K562 (cell line): ENCODE measurements around the gene APOM. TPM values are rescaled to one million over a fixed set of nuclear protein-coding genes. Genes with fewer than 3 reads are reported as not detected.

ENCODE experiments used
- ATAC-seq: fragments of 200-7000 bp; cut with Tn5 transposase; 3 replicates; pipeline ENCODE4 v1.9.1; 2020; ENCODE audit warnings: moderate library complexity
- BruUV-seq: library from RNA; stranded (reverse); fragments of 400-500 nt; replicated peaks from 2 replicates; lab custom pipeline; 2021; lab: Mats Ljungman, UMichigan
- CTCF ChIA-PET: fragments of 300-600 bp; formaldehyde crosslinking; extraction: SDS; loops from one replicate; lab custom pipeline; 2021; ENCODE audit warnings: low intra/inter-chr PET ratio; lab: Yijun Ruan, JAX
- POLR2A ChIA-PET: fragments of 300-600, 350-650 bp; sonication (Branson Sonifier 250); formaldehyde crosslinking; extraction: SDS; loops from one replicate; lab custom pipeline; 2021; ENCODE audit warnings: antibody characterized with exemption, inconsistent platforms; lab: Yijun Ruan, JAX
- DNase-seq, 4 experiments: peaks; one replicate each; pipeline versions ENCODE4 v3.0.0 to v3.0.0-alpha.2; 2011 to 2018; ENCODE audit warnings: low spot score in 3 of 4, mixed read lengths in 3 of 4; ENCODE audit errors: extremely low read depth in 1 of 4
- FAIRE-seq: peaks from 2 replicates; lab custom pipeline; 2011; peaks lifted over from hg19 to GRCh38; lab: Jason Lieb, UNC
- H2AFZ ChIP-seq: 2 replicates; pipeline ENCODE4 v1.6.0; 2011; ENCODE audit warnings: low read depth, low read length, control low read depth, inconsistent platforms
- H3K27ac ChIP-seq: fragments of 200-600 bp; 3 replicates; pipeline ENCODE4 v1.8.0; 2011; ENCODE audit warnings: low read depth, mild to moderate bottlenecking, control low read depth, inconsistent platforms, low read length, moderate library complexity, mixed read lengths; ENCODE audit errors: extremely low read depth
- H3K27me3 ChIP-seq, 2 experiments: fragments of 300-600 bp in 1 of 2; 2 replicates in 1 of 2; 3 replicates in 1 of 2; pipeline versions ENCODE4 v1.6.0 to v1.8.0; 2011; ENCODE audit warnings: inconsistent platforms in 2 of 2, low read length in 2 of 2, mild to moderate bottlenecking in 1 of 2, mixed read lengths in 1 of 2, moderate library complexity in 1 of 2; ENCODE audit not compliant: control insufficient read depth in 2 of 2, insufficient read depth in 2 of 2
- H3K36me3 ChIP-seq: fragments of 300-600 bp; 3 replicates; pipeline ENCODE4 v1.8.0; 2011; ENCODE audit warnings: mild to moderate bottlenecking, low read length, inconsistent platforms; ENCODE audit not compliant: control insufficient read depth, insufficient read depth
- H3K4me1 ChIP-seq, 2 experiments: fragments of 200-600 bp in 1 of 2; replicated peaks in 1 of 2; 2 replicates in 1 of 2; 3 replicates in 1 of 2; pipeline versions ENCODE4 v1.5.1 to v1.8.0; 2011; ENCODE audit warnings: inconsistent platforms in 2 of 2, low read length in 2 of 2, mild to moderate bottlenecking in 1 of 2, mixed read lengths in 1 of 2, moderate library complexity in 1 of 2; ENCODE audit not compliant: control insufficient read depth in 2 of 2, insufficient read depth in 2 of 2
- H3K4me2 ChIP-seq: 2 replicates; pipeline ENCODE4 v1.6.1; 2011; ENCODE audit warnings: low read length, control low read depth, inconsistent platforms, mixed read lengths; ENCODE audit not compliant: insufficient read depth
- H3K4me3 ChIP-seq: fragments of 200-600 bp; sonication (generic), shearing (Covaris generic); 2 replicates; pipeline ENCODE4 v1.5.1; 2016; ENCODE audit warnings: control low read depth, inconsistent platforms
- H3K79me2 ChIP-seq: fragments of 200-600 bp; 3 replicates; pipeline ENCODE4 v1.8.0; 2011; ENCODE audit warnings: low read length, inconsistent platforms; ENCODE audit not compliant: control insufficient read depth, insufficient read depth
- H3K9ac ChIP-seq, 2 experiments: 2 replicates each; pipeline versions ENCODE4 v1.6.0 to v1.6.1; 2011; ENCODE audit warnings: low read depth in 2 of 2, low read length in 2 of 2, control low read depth in 1 of 2, inconsistent platforms in 1 of 2, mild to moderate bottlenecking in 1 of 2, mixed read lengths in 1 of 2; ENCODE audit not compliant: insufficient read depth in 1 of 2
- H3K9me1 ChIP-seq: one replicate; pipeline ENCODE4 v1.6.0; 2011; ENCODE audit warnings: inconsistent platforms, mild to moderate bottlenecking, low read length, moderate library complexity; ENCODE audit not compliant: control insufficient read depth, insufficient read depth
- H3K9me3 ChIP-seq: replicated peaks from 2 replicates; pipeline ENCODE4 v1.5.1; 2011; ENCODE audit warnings: low read depth, low read length, inconsistent platforms; ENCODE audit not compliant: control insufficient read depth, insufficient read depth
- H4K20me1 ChIP-seq: replicated peaks from 2 replicates; pipeline ENCODE4 v1.6.1; 2011; ENCODE audit warnings: low read length, inconsistent platforms, mixed read lengths; ENCODE audit not compliant: control insufficient read depth, insufficient read depth
- ARID1B ChIP-seq: fragments of 450-650 bp; IDR thresholded peaks from 2 replicates; pipeline ENCODE4 v1.6.1; 2016; ENCODE audit warnings: antibody characterized with exemption, mild to moderate bottlenecking, inconsistent platforms
- CEBPG ChIP-seq, 3 experiments: fragments of 200-800 bp in 1 of 3; sonication (Bioruptor generic) in 1 of 3; sonication (generic) in 1 of 3; formaldehyde crosslinking in 1 of 3; IDR thresholded peaks in 2 of 3; conservative IDR thresholded peaks in 1 of 3; 2 replicates each; pipeline versions ENCODE4 v1.6.1 to v1.8.0; 2016 to 2022; ENCODE audit warnings: missing compliant biosample characterization in 2 of 3, missing genetic modification characterization in 2 of 3, mild to moderate bottlenecking in 1 of 3, missing genetic modification reagents in 1 of 3
- ELK3 ChIP-seq: fragments of 450-650 bp; formaldehyde crosslinking; IDR thresholded peaks from 2 replicates; pipeline ENCODE4 v1.4.0; 2020; ENCODE audit warnings: mild to moderate bottlenecking
- EWSR1 ChIP-seq: fragments of 450-650 bp; IDR thresholded peaks from 2 replicates; pipeline ENCODE4 v1.6.1; 2018; ENCODE audit warnings: borderline replicate concordance, mild to moderate bottlenecking, low read depth, moderate library complexity; ENCODE audit not compliant: partially characterized antibody
- FOXK1 ChIP-seq: sonication (generic); formaldehyde crosslinking; IDR thresholded peaks from 2 replicates; pipeline ENCODE4 v1.8.0; 2022; ENCODE audit warnings: missing genetic modification reagents, mild to moderate bottlenecking, borderline replicate concordance
- NRF1 ChIP-seq, 2 experiments: fragments of 450-650 bp; IDR thresholded peaks in 1 of 2; conservative IDR thresholded peaks in 1 of 2; 2 replicates each; pipeline ENCODE4 v1.6.1; 2014; ENCODE audit warnings: mild to moderate bottlenecking in 2 of 2
- OTX1 ChIP-seq: fragments of 450-650 bp; formaldehyde crosslinking; IDR thresholded peaks from 2 replicates; pipeline ENCODE4 v1.4.0; 2022; ENCODE audit warnings: mild to moderate bottlenecking
- POLR2AphosphoS5 ChIP-seq: IDR thresholded peaks from 2 replicates; pipeline ENCODE4 v1.6.1; 2011; ENCODE audit warnings: mild to moderate bottlenecking, low read depth, low read length, moderate library complexity; ENCODE audit not compliant: control insufficient read depth, insufficient read depth
- SP1 ChIP-seq: sonication (generic); formaldehyde crosslinking; IDR thresholded peaks from 2 replicates; pipeline ENCODE4 v1.8.1; 2022; ENCODE audit warnings: mild to moderate bottlenecking, missing genetic modification reagents
- STAT6 ChIP-seq: sonication (generic); formaldehyde crosslinking; IDR thresholded peaks from 2 replicates; pipeline ENCODE4 v1.8.1; 2023; ENCODE audit warnings: mild to moderate bottlenecking, missing genetic modification reagents
- TEAD4 ChIP-seq, 2 experiments: sonication (generic) in 1 of 2; formaldehyde crosslinking in 1 of 2; IDR thresholded peaks; 2 replicates each; pipeline versions ENCODE4 v1.6.1 to v1.8.0; 2012 to 2022; ENCODE audit warnings: borderline replicate concordance in 1 of 2, inconsistent platforms in 1 of 2, low read length in 1 of 2, mild to moderate bottlenecking in 1 of 2, missing genetic modification reagents in 1 of 2
- THAP7 ChIP-seq: fragments of 250-450 bp; sonication (Bioruptor Pico); IDR thresholded peaks from 2 replicates; pipeline ENCODE4 v1.5.0; 2021
- USF1 ChIP-seq: sonication (generic); formaldehyde crosslinking; IDR thresholded peaks from 2 replicates; pipeline ENCODE4 v1.9.0; 2022; ENCODE audit warnings: mild to moderate bottlenecking, missing genetic modification reagents
- ZNF165 ChIP-seq: fragments of 250-450 bp; sonication (Bioruptor Pico); IDR thresholded peaks from 2 replicates; pipeline ENCODE4 v1.4.0; 2020; ENCODE audit warnings: borderline replicate concordance
- WGBS: fragments of 100-300 bp; shearing (Covaris generic); methylation state at CpG from one replicate; pipeline ENCODE4 v1.1.6; 2016; ENCODE audit warnings: low coverage, mixed read lengths; ENCODE audit not compliant: insufficient coverage; ENCODE audit errors: missing lambda C conversion rate; 5-methylcytosine and 5-hydroxymethylcytosine counted together
- in situ Hi-C: fragments of 300-500 bp; cut with MboI; formaldehyde crosslinking; loops from 4 replicates; pipeline ENCODE4 v1.15.0; 2018; ENCODE audit warnings: inconsistent platforms, mixed read lengths
- intact Hi-C: fragments of 100-400 bp; cut with micrococcal nuclease; formaldehyde crosslinking; loops from 2 replicates; pipeline ENCODE4 v1.14.2; 2022
- polyA plus RNA-seq, 8 experiments: library from polyadenylated mRNA; depleted of rRNA in 4 of 8; stranded (reverse) in 5 of 8; unstranded in 3 of 8; fragments of >200 nt; fragmentation: Nextera tagmentation in 2 of 8; fragmentation: Illumina TruSeq in 1 of 8; extraction: Ambion mirVana in 2 of 8; extraction: Trizol in 1 of 8; gene quantifications; 2 replicates each; pipeline versions ENCODE4 v1.2.1 to v1.2.3, GENCODE V29; 2011 to 2014; ENCODE audit warnings: inconsistent platforms in 1 of 8, missing spikeins in 1 of 8
- total RNA-seq, 7 experiments: library from RNA; depleted of rRNA in 6 of 7; stranded (reverse); fragments of >200 nt in 6 of 7; fragmentation: Illumina TruSeq in 2 of 7; extraction: Trizol in 2 of 7; gene quantifications; 2 replicates each; pipeline versions ENCODE4 v1.2.1 to v1.2.3, GENCODE V29; 2011 to 2021; ENCODE audit warnings: low replicate concordance in 1 of 7

Gene APOM
- total and polyA plus RNA-seq, 9 of the 15 experiments (the other 6 are each of a cell fraction or from before 2014, with no cell fraction given) = 5.7 to 24.3 (median 10.4) TPM

- H3K79me2 ChIP-seq = peaks cover 82% of the 10 kb centered on the region
- no peak for FAIRE-seq
- no TSS peak for BruUV-seq
- 19% methylated on average over 13 of the region's 13 CpGs for WGBS
- H3K36me3 ChIP-seq = peaks cover 65% of the 10 kb centered on the region
- CTCF ChIA-PET = no interaction called here
- H3K27ac ChIP-seq = peak overlapping the region; percentile 80
- no peaks in the 10 kb centered on the region for H3K27me3 ChIP-seq
- H3K9me1 ChIP-seq = no peaks in the 10 kb centered on the region
- H3K4me1 ChIP-seq = peaks cover 47 to 61% of the 10 kb centered on the region in 2 experiments
- H3K4me3 ChIP-seq = peak overlapping the region; percentile 52
- intact Hi-C loops = no loop called here
- H3K9ac ChIP-seq = peak overlapping the region; percentile 80 to 93
- H2AFZ ChIP-seq = no peak overlapping the region
- H3K4me2 ChIP-seq = peak overlapping the region; percentile 98
- in situ Hi-C loops = no loop called here
- no peak for DNase-seq
- H4K20me1 ChIP-seq = peaks cover 8% of the 10 kb centered on the region; the same call in 1 of the 2 replicates
- POLR2A ChIA-PET = interaction anchor here (0.5 to 9.8 kb wide), 24 partner anchors 10 to 445 kb away, joined by 3 to 182 read pairs (median 4); partner anchors contain the start of genes C2, CLIC1, DDAH2 and DDX39B
- no peaks in the 10 kb centered on the region for H3K9me3 ChIP-seq
- ATAC-seq = peak; percentile 2; the same call in 1 of the 3 replicates
- TF ChIP-seq ZNF165 = 0 out of 2 replicates have a peak, but pooled peaks have one; percentile 37
- TF ChIP-seq EWSR1 = no peak
- no peak for TF ChIP-seq THAP7 (CRISPR knock-in tag)
- no peak for TF ChIP-seq TEAD4 (IDR thresholded peaks at IDR 0.05; ENCODE audit: low read length)
- peak; percentile 80; the same call in 1 of the 2 replicates for TF ChIP-seq TEAD4 (CRISPR knock-in tag; IDR thresholded peaks at IDR 0.05; ENCODE audit: borderline replicate concordance)
- TF ChIP-seq STAT6 = 0 out of 2 replicates have a peak, but pooled peaks have one; percentile 11
- no peak for TF ChIP-seq ARID1B
- TF ChIP-seq CEBPG (CRISPR knock-in tag; IDR thresholded peaks at IDR 0.05) = no peak
- no peak for TF ChIP-seq CEBPG (tag; conservative IDR thresholded peaks at IDR 0.05 in 1 of 2, IDR thresholded peaks at IDR 0.05 in 1 of 2)
- TF ChIP-seq FOXK1 (CRISPR knock-in tag) = 0 out of 2 replicates have a peak, but pooled peaks have one; percentile 60
- peak in 1 of 2 experiments; percentile 29; a peak in 2 of 4 replicates for TF ChIP-seq NRF1 (conservative IDR thresholded peaks at IDR 0.05 in 1 of 2, IDR thresholded peaks at IDR 0.05 in 1 of 2)
- TF ChIP-seq SP1 (CRISPR knock-in tag) = 0 out of 2 replicates have a peak, but pooled peaks have one; percentile 46
- TF ChIP-seq OTX1 (CRISPR knock-in tag) = 0 out of 2 replicates have a peak, but pooled peaks have one; percentile 29
- TF ChIP-seq POLR2AphosphoS5 = peak; percentile 19; the same call in 1 of the 2 replicates
- TF ChIP-seq ELK3 = no peak
- TF ChIP-seq USF1 (CRISPR knock-in tag) = peak; percentile 45; the same call in 1 of the 2 replicates
Observed at GRCh38 chr6:31658983-31659648, 3.4 kb downstream of the APOM start.
